ENCODE data around the gene MICU1. TPM values are rescaled to one million over a fixed set of nuclear protein-coding genes. Genes with fewer than 3 reads are reported as not detected.
A peak's percentile ranks its signal among the peaks of the same experiment; 100 is the strongest.

The MICU1 gene
- total and polyA plus RNA-seq, 2 of the 13 experiments (the other 11 are each of a cell fraction or from before 2014, with no cell fraction given): 32.5 to 56.1 TPM

GRCh38 chr10:72319416-72320254, 306.2 kb downstream of the MICU1 start (continued):
- TF ChIP-seq ZNF580 (CRISPR knock-in tag; IDR thresholded peaks at IDR 0.05; ENCODE audit: borderline replicate concordance, low read depth) (peak; percentile 68; the same call in 1 of the 2 replicates), NAIF1 (CRISPR knock-in tag; IDR thresholded peaks at IDR 0.05; ENCODE audit: borderline replicate concordance) (peak; percentile 64; the same call in 1 of the 2 replicates), ZNF232 (CRISPR knock-in tag; IDR thresholded peaks at IDR 0.05; ENCODE audit: borderline replicate concordance) (peak; percentile 32; the same call in 1 of the 2 replicates), GLMP (CRISPR knock-in tag; IDR thresholded peaks at IDR 0.05; ENCODE audit: borderline replicate concordance) (0 out of 2 replicates have a peak, but pooled peaks have one; percentile 49), PBX3 (CRISPR knock-in tag; IDR thresholded peaks at IDR 0.05; ENCODE audit: borderline replicate concordance) (0 out of 2 replicates have a peak, but pooled peaks have one; percentile 21), ZNF484 (CRISPR knock-in tag; IDR thresholded peaks at IDR 0.05; ENCODE audit: borderline replicate concordance, low read depth) (no peak), ZNF326 (CRISPR knock-in tag; IDR thresholded peaks at IDR 0.05; ENCODE audit: borderline replicate concordance) (no peak), ZFP36L1 (CRISPR knock-in tag; IDR thresholded peaks at IDR 0.05) (no peak), ZHX2 (IDR thresholded peaks at IDR 0.05; ENCODE audit: low read depth) (no peak), ZHX2 (CRISPR knock-in tag; IDR thresholded peaks at IDR 0.05; ENCODE audit: borderline replicate concordance) (no peak), CERS6 (CRISPR knock-in tag; IDR thresholded peaks at IDR 0.05) (no peak), ZNF121 (CRISPR knock-in tag; IDR thresholded peaks at IDR 0.05) (peak; percentile 42; the same call in 1 of the 2 replicates), MATR3 (CRISPR knock-in tag; IDR thresholded peaks at IDR 0.05) (no peak), TFE3 (CRISPR knock-in tag; IDR thresholded peaks at IDR 0.05) (peak; percentile 47; the same call in 1 of the 2 replicates), ASH2L (IDR thresholded peaks at IDR 0.05; ENCODE audit: insufficient read length, low read depth, low read length) (no peak), NR2C2 (CRISPR knock-in tag; IDR thresholded peaks at IDR 0.05; ENCODE audit: borderline replicate concordance) (no peak; the same call in none of the 2 replicates)

Data from HepG2 (cell line).